Thyroid gland (tissue), 4 donors: ENCODE measurements around the gene DTNBP1.

Experiments used
- POLR2A ChIP-seq, 2 donors: fragments of 450-650 bp; IDR thresholded peaks; one replicate each; pipeline ENCODE4 v1.6.1; 2017; ENCODE audit warnings: antibody characterized with exemption in 2 of 2, mild to moderate bottlenecking in 2 of 2, moderate library complexity in 1 of 2
- TF ChIP-seq, protein P1 (sequence below), 6 experiments: fragments of 200-600 bp in 3 of 6; fragments of 450-650 bp in 3 of 6; sonication (generic) in 3 of 6; IDR thresholded peaks; one replicate each; pipeline ENCODE4 v1.5.1; 2016 to 2019; ENCODE audit warnings: antibody characterized with exemption in 6 of 6, mild to moderate bottlenecking in 2 of 6, inconsistent platforms in 1 of 6, moderate library complexity in 1 of 6

DNA sequence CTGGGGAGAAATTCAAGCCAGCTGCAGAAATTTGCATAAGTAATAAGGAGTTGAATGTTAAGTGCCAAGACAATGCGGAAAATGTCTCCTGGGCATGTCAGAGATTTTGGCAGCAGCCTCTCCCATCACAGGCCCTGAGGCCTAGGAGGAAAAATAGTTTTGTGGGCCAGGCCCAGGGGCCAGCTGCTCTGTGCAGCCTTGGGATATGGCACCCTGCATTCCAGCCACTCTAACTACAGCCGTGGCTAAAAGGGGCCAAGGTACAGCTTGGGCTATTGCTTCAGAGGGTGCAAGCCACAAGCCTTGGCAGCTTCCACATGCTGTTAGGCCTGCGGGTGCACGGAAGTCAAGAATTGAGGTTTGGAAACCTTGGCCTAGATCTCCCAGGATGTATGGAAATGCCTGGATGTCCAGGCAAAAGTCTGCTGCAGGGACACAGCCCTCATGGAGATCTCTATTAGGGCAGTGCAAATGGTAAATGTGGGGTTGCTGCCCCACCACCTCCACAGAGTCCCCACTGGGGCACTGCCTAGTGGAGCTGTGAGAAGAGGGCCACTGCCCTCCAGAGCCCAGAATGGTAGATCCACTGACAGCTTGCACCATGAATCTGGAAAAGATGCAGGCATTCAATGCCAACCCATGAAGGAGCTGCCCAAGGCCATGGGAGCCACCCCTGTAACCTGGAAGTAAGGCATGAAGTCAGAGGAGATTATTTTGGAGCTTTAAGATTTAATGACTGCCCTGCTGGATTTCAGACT is 126.5 kb downstream of the DTNBP1 start:
- no peak for TF ChIP-seq POLR2A (IDR thresholded peaks at IDR 0.05)
- TF ChIP-seq, protein P1, sequence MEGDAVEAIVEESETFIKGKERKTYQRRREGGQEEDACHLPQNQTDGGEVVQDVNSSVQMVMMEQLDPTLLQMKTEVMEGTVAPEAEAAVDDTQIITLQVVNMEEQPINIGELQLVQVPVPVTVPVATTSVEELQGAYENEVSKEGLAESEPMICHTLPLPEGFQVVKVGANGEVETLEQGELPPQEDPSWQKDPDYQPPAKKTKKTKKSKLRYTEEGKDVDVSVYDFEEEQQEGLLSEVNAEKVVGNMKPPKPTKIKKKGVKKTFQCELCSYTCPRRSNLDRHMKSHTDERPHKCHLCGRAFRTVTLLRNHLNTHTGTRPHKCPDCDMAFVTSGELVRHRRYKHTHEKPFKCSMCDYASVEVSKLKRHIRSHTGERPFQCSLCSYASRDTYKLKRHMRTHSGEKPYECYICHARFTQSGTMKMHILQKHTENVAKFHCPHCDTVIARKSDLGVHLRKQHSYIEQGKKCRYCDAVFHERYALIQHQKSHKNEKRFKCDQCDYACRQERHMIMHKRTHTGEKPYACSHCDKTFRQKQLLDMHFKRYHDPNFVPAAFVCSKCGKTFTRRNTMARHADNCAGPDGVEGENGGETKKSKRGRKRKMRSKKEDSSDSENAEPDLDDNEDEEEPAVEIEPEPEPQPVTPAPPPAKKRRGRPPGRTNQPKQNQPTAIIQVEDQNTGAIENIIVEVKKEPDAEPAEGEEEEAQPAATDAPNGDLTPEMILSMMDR (IDR thresholded peaks at IDR 0.05) = no peak
